Central memory CD8-positive, alpha-beta T cell (primary cell): ENCODE data around the gene HHATL.

ENCODE experiments used
- ATAC-seq: fragments of 150-1000 bp; cut with Tn5 transposase; replicated peaks from 2 replicates; pipeline ENCODE4 v1.10.0; 2022; ENCODE audit warnings: mild to moderate bottlenecking, moderate FRiP score, moderate number of reproducible peaks; ENCODE audit not compliant: poor library complexity, severe bottlenecking; ENCODE audit errors: extremely low read depth
- DNase-seq, 2 donors: peaks; one replicate each; pipeline ENCODE4 v3.0.0; 2021; ENCODE audit warnings: low spot score in 2 of 2
- H3K27ac Mint-ChIP-seq: one replicate; pipeline ENCODE4 v1.8.0; 2022; ENCODE audit warnings: low read depth, mild to moderate bottlenecking, moderate library complexity, mixed read lengths
- H3K27me3 Mint-ChIP-seq: one replicate; pipeline ENCODE4 v1.8.0; 2022; ENCODE audit warnings: mixed read lengths
- H3K36me3 Mint-ChIP-seq: one replicate; pipeline ENCODE4 v1.8.0; 2022; ENCODE audit warnings: mild to moderate bottlenecking, moderate library complexity, mixed read lengths; ENCODE audit not compliant: insufficient read depth
- H3K4me1 Mint-ChIP-seq: one replicate; pipeline ENCODE4 v1.8.0; 2022; ENCODE audit warnings: mixed read lengths
- H3K4me3 Mint-ChIP-seq: one replicate; pipeline ENCODE4 v1.8.0; 2022; ENCODE audit warnings: mild to moderate bottlenecking, moderate library complexity, mixed read lengths
- H3K9me3 Mint-ChIP-seq: one replicate; pipeline ENCODE4 v1.8.0; 2022; ENCODE audit warnings: mixed read lengths

Gene HHATL

GRCh38 chr3:42742688-42743087 is 40.1 kb upstream of the HHATL start:
- Mint-ChIP-seq H3K4me1 (peaks cover 8% of the 10 kb centered on the region), H3K27me3 (no peaks in the 10 kb centered on the region), H3K4me3 (no peak overlapping the region), H3K27ac (no peak overlapping the region), H3K9me3 (no peaks in the 10 kb centered on the region), H3K36me3 (peaks cover 1% of the 10 kb centered on the region)
- ATAC-seq (no peak), DNase-seq (no peak)

GRCh38 chr3:42742259-42742658 is 39.7 kb upstream of the HHATL start:
- ATAC-seq (no peak), DNase-seq (no peak)
- Mint-ChIP-seq H3K27me3 (no peaks in the 10 kb centered on the region), H3K27ac (no peak overlapping the region), H3K36me3 (peaks cover 1% of the 10 kb centered on the region), H3K4me3 (no peak overlapping the region), H3K4me1 (peaks cover 4% of the 10 kb centered on the region), H3K9me3 (no peaks in the 10 kb centered on the region)

- DNase-seq (no peak), ATAC-seq (no peak)
- H3K36me3 Mint-ChIP-seq: peaks cover 1% of the 10 kb centered on the region
- no peaks in the 10 kb centered on the region for H3K9me3 Mint-ChIP-seq
- H3K27ac Mint-ChIP-seq: no peak overlapping the region
- H3K27me3 Mint-ChIP-seq: no peaks in the 10 kb centered on the region
- H3K4me1 Mint-ChIP-seq: peaks cover 4% of the 10 kb centered on the region
- H3K4me3 Mint-ChIP-seq: no peak overlapping the region
These were observed 39.2 kb upstream of the HHATL start for GRCh38 chr3:42741796-42742195.

DNA sequence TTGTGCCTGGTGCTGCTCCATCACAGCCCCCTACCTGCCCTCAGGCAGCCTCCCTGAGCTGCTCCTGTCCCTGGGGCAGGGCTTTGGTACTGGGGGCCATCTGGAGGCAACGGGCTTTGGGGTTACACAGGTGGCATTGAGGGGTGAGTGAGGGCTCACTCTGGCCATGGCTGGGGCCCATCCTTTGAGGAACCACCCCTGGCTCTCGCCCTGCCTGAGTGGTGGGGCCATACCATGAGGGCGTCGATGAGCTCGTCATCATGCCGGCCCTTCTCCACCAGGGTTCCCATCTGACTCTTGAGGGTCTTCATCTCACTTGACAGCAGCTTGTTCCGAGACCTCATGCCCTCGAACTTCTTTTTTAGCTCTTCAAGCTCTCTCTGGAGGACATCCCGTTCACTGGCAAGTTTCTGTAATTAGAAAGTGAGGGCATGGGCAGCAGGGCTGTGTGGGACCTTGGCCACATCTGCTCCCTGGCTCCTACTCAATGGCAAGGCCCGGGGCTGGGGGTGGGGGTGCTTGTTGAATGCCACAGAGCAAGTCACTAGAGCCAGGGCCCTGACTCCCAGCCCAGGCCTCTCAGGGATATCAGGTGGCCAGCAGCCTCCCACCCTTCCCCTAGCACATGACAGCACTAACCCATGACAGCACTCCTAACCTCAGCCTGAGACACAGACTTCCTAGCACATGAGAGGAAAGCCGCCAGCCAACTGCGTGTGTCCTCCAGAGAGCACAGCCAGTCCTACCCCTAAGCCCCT is 37.0 kb upstream of the HHATL start:
- Mint-ChIP-seq H3K4me3 (no peak overlapping the region), H3K27me3 (no peaks in the 10 kb centered on the region), H3K27ac (no peak overlapping the region), H3K4me1 (peaks cover 4% of the 10 kb centered on the region), H3K36me3 (peaks cover 1% of the 10 kb centered on the region), H3K9me3 (no peaks in the 10 kb centered on the region)
- DNase-seq (no peak), ATAC-seq (no peak)

DNA sequence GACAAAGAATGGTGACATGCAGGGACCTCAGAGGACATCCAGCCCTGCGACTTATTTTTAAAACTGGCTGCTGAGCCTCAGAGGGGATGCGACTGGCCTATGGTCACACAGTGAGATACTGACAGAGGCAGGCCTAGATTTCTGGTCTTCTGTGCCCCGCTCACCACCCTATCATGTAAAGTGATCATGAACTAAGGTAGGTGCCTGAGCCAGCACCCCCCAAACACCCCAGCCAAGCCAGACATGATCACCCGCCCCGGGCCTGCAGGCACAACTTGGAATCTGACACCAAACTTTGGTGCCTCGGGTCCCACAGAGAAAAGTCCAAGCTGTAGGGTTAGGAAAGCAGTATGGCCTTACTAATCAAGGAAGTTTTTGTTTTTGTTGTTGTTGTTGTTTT is 33.9 kb upstream of the HHATL start:
- DNase-seq: no peak
- Mint-ChIP-seq H3K36me3 (peaks cover 1% of the 10 kb centered on the region), H3K4me1 (no peaks in the 10 kb centered on the region), H3K27ac (no peak overlapping the region), H3K27me3 (no peaks in the 10 kb centered on the region), H3K9me3 (no peaks in the 10 kb centered on the region), H3K4me3 (no peak overlapping the region)
- no peak for ATAC-seq

DNA sequence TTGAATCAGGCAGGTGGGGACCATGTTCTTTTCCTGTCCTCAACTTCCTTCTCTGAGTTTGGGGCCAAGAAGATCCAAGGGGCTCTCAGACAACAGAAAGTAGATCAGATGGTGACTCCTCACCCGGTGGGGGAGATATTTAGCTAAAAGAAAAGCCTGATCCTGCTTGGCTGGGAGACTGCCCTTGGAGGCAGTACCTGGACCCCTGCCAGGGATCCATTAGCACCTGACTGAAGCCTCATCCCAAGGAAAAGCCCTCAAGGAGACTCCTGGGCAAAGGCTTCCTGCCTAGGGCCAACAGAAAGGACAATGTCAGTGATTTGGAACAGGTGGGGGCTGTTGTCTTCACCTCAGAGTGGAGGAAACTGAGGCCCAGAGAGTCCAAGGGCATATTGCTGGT is 33.5 kb upstream of the HHATL start:
- no peak overlapping the region for H3K4me3 Mint-ChIP-seq
- no peaks in the 10 kb centered on the region for H3K27me3 Mint-ChIP-seq
- H3K27ac Mint-ChIP-seq: no peak overlapping the region
- no peak for DNase-seq
- no peak for ATAC-seq
- H3K36me3 Mint-ChIP-seq: peaks cover 1% of the 10 kb centered on the region
- H3K9me3 Mint-ChIP-seq: no peaks in the 10 kb centered on the region
- no peaks in the 10 kb centered on the region for H3K4me1 Mint-ChIP-seq

DNA sequence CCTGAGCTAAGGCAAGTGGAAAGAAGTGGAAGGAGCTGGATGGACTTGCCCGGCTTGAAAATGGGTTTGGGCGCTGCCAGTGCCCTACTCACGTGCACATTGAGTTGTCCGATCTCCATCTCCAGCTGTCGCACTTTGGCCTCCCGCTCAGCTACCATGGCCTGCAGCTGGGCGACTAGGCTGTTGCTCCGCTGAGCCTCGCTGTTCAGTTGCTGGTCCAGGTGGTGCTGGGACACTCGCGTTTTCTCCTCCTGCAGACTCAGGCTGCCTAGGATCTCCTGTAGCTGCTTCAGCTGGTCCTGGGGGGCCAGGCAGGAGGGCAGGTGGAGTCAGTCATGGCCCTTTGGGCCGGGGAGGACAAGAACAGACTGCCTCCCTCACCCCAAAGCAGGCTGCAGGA is 33.0 kb upstream of the HHATL start:
- H3K27ac Mint-ChIP-seq: no peak overlapping the region
- ATAC-seq: no peak
- DNase-seq: no peak
- H3K36me3 Mint-ChIP-seq: peaks cover 1% of the 10 kb centered on the region
- no peak overlapping the region for H3K4me3 Mint-ChIP-seq
- H3K9me3 Mint-ChIP-seq: no peaks in the 10 kb centered on the region
- no peaks in the 10 kb centered on the region for H3K4me1 Mint-ChIP-seq
- no peaks in the 10 kb centered on the region for H3K27me3 Mint-ChIP-seq

DNA sequence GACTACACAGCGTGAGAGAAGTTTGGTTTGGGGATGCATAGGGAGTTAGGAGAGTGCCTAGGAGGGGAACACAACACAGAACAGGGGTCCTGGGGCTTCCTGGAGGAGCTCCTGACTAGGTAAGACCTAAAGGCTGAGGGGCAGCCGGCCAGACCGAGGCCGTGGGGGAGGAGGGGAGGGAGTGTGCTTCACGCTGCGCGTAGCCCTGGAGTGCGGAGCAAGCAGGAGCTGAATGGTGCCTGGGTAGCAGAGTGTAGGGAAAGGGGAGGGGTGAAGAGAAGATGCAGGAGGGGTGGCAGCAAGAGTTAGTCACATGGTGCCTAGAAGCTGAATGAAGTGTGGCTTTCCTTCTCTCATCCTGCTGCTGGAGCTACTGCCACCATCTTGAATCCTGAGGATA is 32.4 kb upstream of the HHATL start:
- DNase-seq (no peak), ATAC-seq (no peak)

GRCh38 chr3:42734263-42734860 is 31.8 kb upstream of the HHATL start:
- Mint-ChIP-seq H3K4me1 (no peaks in the 10 kb centered on the region), H3K4me3 (no peak overlapping the region), H3K27ac (no peak overlapping the region)

More for the DNA sequence above, 32.4 kb upstream of the HHATL start:
- Mint-ChIP-seq H3K27ac (no peak overlapping the region), H3K9me3 (no peaks in the 10 kb centered on the region), H3K27me3 (no peaks in the 10 kb centered on the region), H3K4me3 (no peak overlapping the region), H3K4me1 (no peaks in the 10 kb centered on the region), H3K36me3 (peaks cover 1% of the 10 kb centered on the region)

DNA sequence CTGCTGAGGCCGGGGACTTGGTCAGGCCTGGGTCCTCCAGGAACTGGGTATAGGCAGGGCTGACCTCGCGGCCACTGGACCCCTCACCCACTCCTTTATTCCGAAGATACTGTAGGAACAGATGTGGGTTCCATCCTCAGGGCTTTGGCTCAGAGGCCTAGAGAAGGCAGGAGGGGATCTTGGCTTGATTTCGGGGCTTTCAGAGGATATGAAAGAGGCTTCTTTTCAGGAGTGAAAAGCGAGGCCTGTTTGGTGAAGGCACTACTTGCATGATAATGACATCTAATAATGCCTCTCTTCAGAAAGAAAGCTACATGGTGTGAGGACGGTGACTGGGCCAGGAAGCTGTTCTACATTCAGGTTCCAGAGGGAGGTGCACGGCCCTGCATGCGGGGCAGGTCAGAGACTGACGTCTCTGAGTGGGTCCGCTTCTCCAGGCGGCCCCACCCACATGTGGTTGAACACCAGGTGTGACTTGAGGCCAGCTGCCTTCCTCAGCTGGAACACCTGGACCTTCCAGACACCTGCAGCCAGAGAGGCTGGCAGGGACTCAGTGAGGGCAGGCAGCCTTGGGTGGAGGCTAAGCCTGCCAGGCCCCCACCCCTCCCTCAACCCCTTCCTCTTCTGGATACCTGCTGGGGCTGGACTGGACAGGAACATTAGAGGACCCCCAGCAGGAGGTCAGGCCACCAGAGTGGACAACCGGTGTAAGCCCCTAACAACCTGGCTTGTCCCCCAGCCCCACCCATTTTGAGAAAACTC is 31.1 kb upstream of the HHATL start:
- DNase-seq (no peak), ATAC-seq (no peak)
- Mint-ChIP-seq H3K27ac (no peak overlapping the region), H3K4me1 (no peaks in the 10 kb centered on the region), H3K36me3 (no peaks in the 10 kb centered on the region), H3K9me3 (no peaks in the 10 kb centered on the region), H3K4me3 (no peak overlapping the region), H3K27me3 (no peaks in the 10 kb centered on the region)

More at GRCh38 chr3:42734263-42734860, 31.8 kb upstream of the HHATL start:
- no peaks in the 10 kb centered on the region for H3K9me3 Mint-ChIP-seq
- peaks cover 1% of the 10 kb centered on the region for H3K36me3 Mint-ChIP-seq
- no peaks in the 10 kb centered on the region for H3K27me3 Mint-ChIP-seq
- no peak for DNase-seq
- ATAC-seq: no peak

- Mint-ChIP-seq H3K4me1 (no peaks in the 10 kb centered on the region), H3K27me3 (no peaks in the 10 kb centered on the region), H3K9me3 (no peaks in the 10 kb centered on the region), H3K4me3 (no peak overlapping the region), H3K27ac (no peak overlapping the region), H3K36me3 (no peaks in the 10 kb centered on the region)
- ATAC-seq: no peak
- no peak for DNase-seq
These were observed 30.3 kb upstream of the HHATL start for GRCh38 chr3:42732829-42733459.

GRCh38 chr3:42732196-42732828 is 29.7 kb upstream of the HHATL start:
- Mint-ChIP-seq H3K27me3 (no peaks in the 10 kb centered on the region), H3K4me1 (no peaks in the 10 kb centered on the region), H3K9me3 (no peaks in the 10 kb centered on the region), H3K4me3 (no peak overlapping the region), H3K36me3 (no peaks in the 10 kb centered on the region), H3K27ac (no peak overlapping the region)
- DNase-seq: no peak
- ATAC-seq: no peak
